HepG2 (cell line): ENCODE results near the gene NOP56. TPM values are rescaled to one million over a fixed set of nuclear protein-coding genes. Genes with fewer than 3 reads are reported as not detected.

Experiments
- ATAC-seq: fragments of 200-7000 bp; cut with Tn5 transposase; 3 replicates; pipeline ENCODE4 v1.9.1; 2020; ENCODE audit warnings: mild to moderate bottlenecking, moderate library complexity
- BruUV-seq: library from RNA; stranded (reverse); fragments of 400-500 nt; replicated peaks from 2 replicates; lab custom pipeline; 2021; lab: Mats Ljungman, UMichigan
- CTCF ChIA-PET: fragments of 300-600 bp; formaldehyde crosslinking; extraction: SDS; loops from one replicate; lab custom pipeline; 2021; ENCODE audit warnings: low total read pairs, inconsistent platforms, low intra/inter-chr PET ratio; lab: Yijun Ruan, JAX
- POLR2A ChIA-PET: fragments of 350-600 bp; sonication (Branson Sonifier 250); formaldehyde crosslinking; loops from one replicate; lab custom pipeline; 2020; ENCODE audit warnings: antibody characterized with exemption, inconsistent platforms; lab: Yijun Ruan, JAX
- DNase-seq: peaks from one replicate; pipeline ENCODE4 v3.0.0-alpha.2; 2015; ENCODE audit warnings: low spot score
- FAIRE-seq: peaks from 3 replicates; lab custom pipeline; 2011; peaks lifted over from hg19 to GRCh38; lab: Jason Lieb, UNC
- H2AFZ ChIP-seq: one replicate; pipeline ENCODE4 v1.6.1; 2011; ENCODE audit warnings: low read length, inconsistent platforms
- H3K27ac ChIP-seq: fragments of 300-600 bp; 3 replicates; pipeline ENCODE4 v1.8.0; 2011; ENCODE audit warnings: mixed run types, mild to moderate bottlenecking, mixed read lengths, low read length, inconsistent platforms; ENCODE audit not compliant: insufficient read depth; ENCODE audit errors: extremely low read length
- H3K27me3 ChIP-seq, 2 experiments: fragments of 200-600 bp in 1 of 2; 2 replicates in 1 of 2; 3 replicates in 1 of 2; pipeline versions ENCODE4 v1.6.0 to v1.8.0; 2011; ENCODE audit warnings: low read length in 2 of 2, mild to moderate bottlenecking in 2 of 2, moderate library complexity in 2 of 2, inconsistent platforms in 1 of 2; ENCODE audit not compliant: insufficient read depth in 2 of 2, control insufficient read depth in 1 of 2
- H3K36me3 ChIP-seq, 2 experiments: fragments of 200-600 bp in 1 of 2; replicated peaks in 1 of 2; 2 replicates in 1 of 2; 3 replicates in 1 of 2; pipeline versions ENCODE4 v1.5.1 to v1.8.0; 2011; ENCODE audit warnings: low read length in 2 of 2, inconsistent platforms in 1 of 2; ENCODE audit not compliant: insufficient read depth in 2 of 2, control insufficient read depth in 1 of 2
- H3K4me1 ChIP-seq: 2 replicates; pipeline ENCODE4 v1.5.1; 2012; ENCODE audit warnings: low read length, inconsistent platforms; ENCODE audit not compliant: insufficient read depth
- H3K4me2 ChIP-seq: 2 replicates; pipeline ENCODE4 v1.6.0; 2011; ENCODE audit warnings: low read depth, low read length, inconsistent platforms
- H3K4me3 ChIP-seq, 3 experiments: fragments of 200-600 bp in 1 of 3; sonication (generic), shearing (Covaris generic) in 1 of 3; replicated peaks in 1 of 3; 2 replicates each; pipeline ENCODE4 v1.5.1; 2011 to 2016; ENCODE audit warnings: low read length in 3 of 3, inconsistent platforms in 2 of 3, low read depth in 2 of 3, mild to moderate bottlenecking in 2 of 3, control low read depth in 1 of 3, mixed read lengths in 1 of 3; ENCODE audit not compliant: insufficient read depth in 1 of 3
- H3K79me2 ChIP-seq: one replicate; pipeline ENCODE4 v1.6.1; 2011; ENCODE audit warnings: low read length, inconsistent platforms; ENCODE audit not compliant: insufficient read depth
- H3K9ac ChIP-seq: 2 replicates; pipeline ENCODE4 v1.6.0; 2011; ENCODE audit warnings: mild to moderate bottlenecking, low read depth, low read length, inconsistent platforms; ENCODE audit not compliant: insufficient read depth
- H3K9me3 ChIP-seq: 2 replicates; pipeline ENCODE4 v1.5.1; 2012; ENCODE audit warnings: mild to moderate bottlenecking, low read length
- H4K20me1 ChIP-seq: 2 replicates; pipeline ENCODE4 v1.6.0; 2011; ENCODE audit warnings: inconsistent platforms, mild to moderate bottlenecking, low read length, moderate library complexity; ENCODE audit not compliant: insufficient read depth
- CERS6 ChIP-seq: sonication (generic); formaldehyde crosslinking; IDR thresholded peaks from 2 replicates; pipeline ENCODE4 v1.5.0; 2020; ENCODE audit warnings: missing genetic modification reagents
- E2F1 ChIP-seq: sonication (generic); formaldehyde crosslinking; IDR thresholded peaks from 2 replicates; pipeline ENCODE4 v1.5.0; 2020; ENCODE audit warnings: missing genetic modification reagents
- MZF1 ChIP-seq: sonication (generic); formaldehyde crosslinking; IDR thresholded peaks from 2 replicates; pipeline ENCODE4 v1.8.1; 2023; ENCODE audit warnings: mild to moderate bottlenecking, missing genetic modification reagents, borderline replicate concordance
- THAP9 ChIP-seq: sonication (generic); formaldehyde crosslinking; IDR thresholded peaks from 2 replicates; pipeline ENCODE4; 2020; ENCODE audit warnings: missing genetic modification reagents, mild to moderate bottlenecking, borderline replicate concordance
- ZNF543 ChIP-seq: sonication (generic); formaldehyde crosslinking; IDR thresholded peaks from 2 replicates; pipeline ENCODE4 v1.4.0; 2020; ENCODE audit warnings: mild to moderate bottlenecking, missing genetic modification reagents
- ZNF598 ChIP-seq: sonication (generic); formaldehyde crosslinking; IDR thresholded peaks from 2 replicates; pipeline ENCODE4 v1.5.1; 2020; ENCODE audit warnings: mild to moderate bottlenecking, missing genetic modification reagents, borderline replicate concordance
- ZNF607 ChIP-seq: sonication (generic); formaldehyde crosslinking; IDR thresholded peaks from 2 replicates; pipeline ENCODE4 v1.5.1; 2020; ENCODE audit warnings: missing genetic modification reagents, mild to moderate bottlenecking, borderline replicate concordance
- WGBS: methylation state at CpG from one replicate; pipeline ENCODE4 v1.1.6; 2017; ENCODE audit warnings: low lambda C conversion rate; 5-methylcytosine and 5-hydroxymethylcytosine counted together
- in situ Hi-C: cut with HindIII; loops from 2 replicates; pipeline ENCODE4 v1.10.0; 2017; ENCODE audit warnings: low pct_unique_long_range_greater_than_20kb; ENCODE audit not compliant: extremely low pct_ligation_motif_present
- intact Hi-C: fragments of 100-400 bp; cut with micrococcal nuclease; formaldehyde crosslinking; loops from one replicate; pipeline ENCODE4 v1.10.0; 2022; ENCODE audit not compliant: unreplicated experiment
- polyA plus RNA-seq, 8 experiments: library from polyadenylated mRNA; depleted of rRNA in 3 of 8; stranded (reverse) in 7 of 8; unstranded in 1 of 8; fragments of >200 nt; fragmentation: Illumina TruSeq in 4 of 8; extraction: Trizol in 4 of 8; gene quantifications; 2 replicates each; pipeline versions ENCODE4 v1.2.1 to v1.2.3, GENCODE V29; 2011 to 2016; ENCODE audit warnings: low read depth in 4 of 8, missing spikeins in 1 of 8, mixed read lengths in 1 of 8; ENCODE audit not compliant: insufficient read depth in 1 of 8
- total RNA-seq, 5 experiments: library from RNA; depleted of rRNA; stranded (reverse); fragments of >200 nt; fragmentation: Illumina TruSeq; extraction: Trizol; gene quantifications; 2 replicates each; pipeline ENCODE4 v1.2.3, GENCODE V29; 2016; ENCODE audit warnings: low read depth in 1 of 5

The NOP56 gene
- total and polyA plus RNA-seq, 2 of the 13 experiments (the other 11 are each of a cell fraction or from before 2014, with no cell fraction given), result 369 to 1,116 TPM

- POLR2A ChIA-PET, result interaction anchor here (2.3 kb wide), 1 partner anchor 40 kb away, joined by 8 read pairs; the partner anchor contains the start of gene NOP56
- Histone ChIP-seq H2AFZ (no peak overlapping the region), H3K4me3 (peak overlapping the region in 2 of 3 experiments; percentile 47 to 72; a peak in 3 of 6 replicates), H3K27me3 (peaks cover 31 to 84% of the 10 kb centered on the region in 2 experiments), H3K9ac (no peak overlapping the region), H3K27ac (no peak overlapping the region), H3K4me1 (peaks cover 14% of the 10 kb centered on the region), H3K9me3 (no peaks in the 10 kb centered on the region), H3K79me2 (no peaks in the 10 kb centered on the region), H3K36me3 (no peaks in the 10 kb centered on the region), H4K20me1 (peaks cover 6% of the 10 kb centered on the region; the same call in 1 of the 2 replicates), H3K4me2 (peak overlapping the region; percentile 65; the same call in 1 of the 2 replicates)
- TF ChIP-seq ZNF607 (CRISPR knock-in tag) (no peak), ZNF598 (no peak), CERS6 (CRISPR knock-in tag) (no peak), THAP9 (CRISPR knock-in tag) (no peak), MZF1 (CRISPR knock-in tag) (no peak), E2F1 (CRISPR knock-in tag) (no peak), ZNF543 (CRISPR knock-in tag) (no peak)
- WGBS, result 0% methylated on average over 10 of the region's 64 CpGs
- intact Hi-C loops (no loop called here), in situ Hi-C loops (no loop called here)
- no peak for ATAC-seq
- no peak for FAIRE-seq
- CTCF ChIA-PET, result no interaction called here
- DNase-seq, result no peak
- no TSS peak for BruUV-seq
These were observed 40.5 kb downstream of the NOP56 start for GRCh38 chr20:2692886-2693285.
